SK-N-SH (cell line): ENCODE results near the gene VPS33B. TPM values are rescaled to one million over a fixed set of nuclear protein-coding genes. Genes with fewer than 3 reads are reported as not detected.

Experiments
- CTCF ChIA-PET: fragments of 300-600, 350-600 bp; formaldehyde crosslinking; extraction: SDS; loops from one replicate; lab custom pipeline; 2021; lab: Yijun Ruan, JAX
- POLR2A ChIA-PET: fragments of 350-600 bp; sonication (Branson Sonifier 250); formaldehyde crosslinking; extraction: SDS; loops from one replicate; lab custom pipeline; 2020; ENCODE audit warnings: antibody characterized with exemption, inconsistent platforms; lab: Yijun Ruan, JAX
- DNase-seq: peaks from one replicate; pipeline ENCODE4 v3.0.0; 2012
- H2AFZ ChIP-seq: fragments of 200-600 bp; sonication (generic); 2 replicates; pipeline ENCODE4 v1.8.1; 2016; ENCODE audit warnings: antibody characterized with exemption, mild to moderate bottlenecking, low read depth
- H3F3A ChIP-seq: fragments of 200-600 bp; sonication (generic); replicated peaks from 2 replicates; pipeline ENCODE3; 2016; ENCODE audit warnings: antibody characterized with exemption, mild to moderate bottlenecking; ENCODE audit not compliant: insufficient read depth
- H3K27ac ChIP-seq, 2 experiments: fragments of 200-500 bp in 1 of 2; fragments of 200-600 bp in 1 of 2; sonication (Bioruptor generic) in 1 of 2; sonication (generic), shearing (Covaris generic) in 1 of 2; 2 replicates each; pipeline versions ENCODE4 v1.5.1 to v1.6.1; 2014 to 2016; ENCODE audit warnings: low read depth in 2 of 2, inconsistent platforms in 1 of 2, low read length in 1 of 2, mild to moderate bottlenecking in 1 of 2, mixed read lengths in 1 of 2
- H3K27me3 ChIP-seq: fragments of 200-600 bp; sonication (generic), shearing (Covaris generic); 2 replicates; pipeline ENCODE4 v1.6.1; 2016; ENCODE audit warnings: mixed run types; ENCODE audit not compliant: insufficient read depth
- H3K36me3 ChIP-seq, 2 experiments: fragments of 200-500 bp in 1 of 2; fragments of 200-600 bp in 1 of 2; sonication (Bioruptor generic) in 1 of 2; sonication (generic) in 1 of 2; replicated peaks in 1 of 2; 2 replicates each; pipeline versions ENCODE3 to v1.5.1; 2014 to 2016; ENCODE audit warnings: low read length in 1 of 2, mild to moderate bottlenecking in 1 of 2; ENCODE audit not compliant: insufficient read depth in 2 of 2, control insufficient read depth in 1 of 2
- H3K4me1 ChIP-seq, 2 experiments: fragments of 200-500 bp in 1 of 2; fragments of 200-600 bp in 1 of 2; sonication (Bioruptor generic) in 1 of 2; sonication (generic), shearing (Covaris generic) in 1 of 2; 2 replicates each; pipeline versions ENCODE4 v1.5.1 to v1.6.1; 2014 to 2016; ENCODE audit warnings: low read depth in 1 of 2, low read length in 1 of 2, mixed run types in 1 of 2; ENCODE audit not compliant: insufficient read depth in 2 of 2, control insufficient read depth in 1 of 2
- H3K4me2 ChIP-seq: fragments of 200-600 bp; sonication (generic), shearing (Covaris generic); 2 replicates; pipeline ENCODE4 v1.6.1; 2017; ENCODE audit warnings: mixed run types
- H3K4me3 ChIP-seq, 2 experiments: fragments of 200-500 bp in 1 of 2; fragments of 200-600 bp in 1 of 2; sonication (Bioruptor generic) in 1 of 2; sonication (generic), shearing (Covaris generic) in 1 of 2; 2 replicates each; pipeline versions ENCODE4 v1.5.1 to v1.8.1; 2014 to 2016; ENCODE audit warnings: low read depth in 2 of 2, inconsistent platforms in 1 of 2, low read length in 1 of 2, mild to moderate bottlenecking in 1 of 2, mixed read lengths in 1 of 2, moderate library complexity in 1 of 2
- H3K79me2 ChIP-seq: fragments of 200-600 bp; sonication (generic); 2 replicates; pipeline ENCODE4 v1.8.1; 2017; ENCODE audit warnings: mild to moderate bottlenecking; ENCODE audit not compliant: insufficient read depth
- H3K9ac ChIP-seq: fragments of 200-600 bp; sonication (generic); 2 replicates; pipeline ENCODE4 v1.6.1; 2017; ENCODE audit warnings: mixed run types
- H3K9me2 ChIP-seq: fragments of 200-600 bp; sonication (generic); 2 replicates; pipeline ENCODE4 v1.6.1; 2017; ENCODE audit warnings: mixed run types
- H3K9me3 ChIP-seq: fragments of 200-600 bp; sonication (generic); 2 replicates; pipeline ENCODE4 v1.6.1; 2017; ENCODE audit warnings: mixed run types, mild to moderate bottlenecking, moderate library complexity
- H4K20me1 ChIP-seq: fragments of 200-600 bp; sonication (generic); 2 replicates; pipeline ENCODE4 v1.6.1; 2017; ENCODE audit warnings: mild to moderate bottlenecking, mixed run types; ENCODE audit not compliant: insufficient read depth
- ELF1 ChIP-seq: IDR thresholded peaks from 2 replicates; pipeline ENCODE4 v1.4.0; 2012
- FOSL2 ChIP-seq: IDR thresholded peaks from 2 replicates; pipeline ENCODE4 v1.4.0; 2012; ENCODE audit warnings: low read depth, mild to moderate bottlenecking, moderate library complexity, borderline replicate concordance
- IRF3 ChIP-seq: fragments of 150-350 bp; IDR thresholded peaks from 2 replicates; pipeline ENCODE4 v1.6.1; 2016; ENCODE audit warnings: mild to moderate bottlenecking, low read depth, low read length
- MAX ChIP-seq: IDR thresholded peaks from 2 replicates; pipeline ENCODE4 v1.4.0; 2012; ENCODE audit warnings: low read depth
- MEF2A ChIP-seq: IDR thresholded peaks from 2 replicates; pipeline ENCODE4 v1.4.0; 2012; ENCODE audit warnings: low read depth, borderline replicate concordance
- MXI1 ChIP-seq: IDR thresholded peaks from 2 replicates; pipeline ENCODE4 v1.6.1; 2012; ENCODE audit warnings: mild to moderate bottlenecking, low read depth, low read length, improper control_type of control experiment
- NFIC ChIP-seq: IDR thresholded peaks from 2 replicates; pipeline ENCODE4 v1.4.0; 2012; ENCODE audit warnings: borderline replicate concordance
- RCOR1 ChIP-seq: fragments of 150-350 bp; IDR thresholded peaks from 2 replicates; pipeline ENCODE4 v1.6.1; 2017; ENCODE audit warnings: antibody characterized with exemption, low read length
- REST ChIP-seq: IDR thresholded peaks from 2 replicates; pipeline ENCODE4 v1.6.1; 2012; ENCODE audit warnings: mild to moderate bottlenecking, low read depth, low read length, moderate library complexity
- RXRA ChIP-seq: IDR thresholded peaks from 2 replicates; pipeline ENCODE4 v1.4.0; 2012; ENCODE audit warnings: low read depth, mild to moderate bottlenecking, borderline replicate concordance
- SIN3A ChIP-seq: IDR thresholded peaks from 2 replicates; pipeline ENCODE4 v1.6.1; 2012; ENCODE audit warnings: low read depth, mild to moderate bottlenecking, low read length, moderate library complexity, borderline replicate concordance
- SMC3 ChIP-seq: IDR thresholded peaks from 2 replicates; pipeline ENCODE4 v1.6.1; 2012; ENCODE audit warnings: low read depth, low read length, improper control_type of control experiment
- TAF1 ChIP-seq: IDR thresholded peaks from 2 replicates; pipeline ENCODE4 v1.6.1; 2012; ENCODE audit warnings: low read depth, mild to moderate bottlenecking, low read length, moderate library complexity, borderline replicate concordance
- USF2 ChIP-seq: fragments of 150-350 bp; IDR thresholded peaks from 2 replicates; pipeline ENCODE4 v1.6.1; 2017; ENCODE audit warnings: antibody characterized with exemption, low read length, low read depth, borderline replicate concordance
- WGBS: methylation state at CpG from one replicate; pipeline ENCODE4 v1.1.6; 2017; ENCODE audit warnings: low lambda C conversion rate; 5-methylcytosine and 5-hydroxymethylcytosine counted together
- polyA plus RNA-seq, 3 experiments: library from polyadenylated mRNA; depleted of rRNA; stranded (reverse); fragments of >200 nt; gene quantifications; 2 replicates each; pipeline ENCODE4 v1.2.3, GENCODE V29; 2012
- TF ChIP-seq, protein P1 (sequence below): IDR thresholded peaks from 2 replicates; pipeline ENCODE4; 2012
- TF ChIP-seq, protein P2 (sequence below): IDR thresholded peaks from 2 replicates; pipeline ENCODE4 v1.4.0; 2012; ENCODE audit warnings: low read depth, borderline replicate concordance
- TF ChIP-seq, protein P3 (sequence below): IDR thresholded peaks from 2 replicates; pipeline ENCODE4 v1.4.0; 2012; ENCODE audit warnings: low read depth, borderline replicate concordance

VPS33B gene
- polyA plus RNA-seq, 1 of the 3 experiments (the other 2 are of a cell fraction), result 16.6 TPM

DNA sequence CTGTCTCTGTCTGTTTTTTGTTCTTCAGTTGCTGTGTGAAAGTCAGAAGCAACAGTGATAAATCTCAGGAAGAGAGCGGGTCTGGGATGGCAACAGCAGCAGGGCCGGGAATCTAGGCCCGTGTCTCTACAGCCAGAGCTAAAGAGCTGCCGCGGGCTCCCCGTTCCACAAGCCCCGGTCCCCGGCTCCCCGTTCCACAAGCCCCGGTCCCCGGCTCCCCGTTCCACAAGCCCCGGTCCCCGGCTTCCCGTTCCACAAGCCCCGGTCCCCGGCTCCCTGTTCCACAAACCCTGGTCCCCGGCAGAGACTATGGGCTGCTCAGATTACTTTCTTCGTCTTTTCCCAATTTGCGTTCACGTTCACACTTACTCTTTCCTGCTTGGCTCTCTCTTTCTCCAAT is 48.2 kb downstream of the VPS33B start:
- Histone ChIP-seq H3K36me3 (peaks cover 33 to 43% of the 10 kb centered on the region in 2 experiments), H2AFZ (no peak overlapping the region), H3K9me3 (no peaks in the 10 kb centered on the region), H3F3A (no peaks in the 10 kb centered on the region), H3K79me2 (peaks cover 7% of the 10 kb centered on the region), H3K9me2 (no peaks in the 10 kb centered on the region), H4K20me1 (no peaks in the 10 kb centered on the region), H3K4me2 (no peak overlapping the region), H3K4me1 (no peaks in the 10 kb centered on the region), H3K27ac (no peak overlapping the region), H3K9ac (no peak overlapping the region), H3K4me3 (no peak overlapping the region), H3K27me3 (no peaks in the 10 kb centered on the region)
- ChIA-PET CTCF (interaction anchor here (10.6 kb wide), 1 partner anchor 18 kb away, joined by 74 read pairs; the partner anchor contains the start of gene RCCD1), POLR2A (no interaction called here)
- 94% methylated on average over 21 of the region's 21 CpGs for WGBS
- no peak for DNase-seq
- TF ChIP-seq, protein P1, sequence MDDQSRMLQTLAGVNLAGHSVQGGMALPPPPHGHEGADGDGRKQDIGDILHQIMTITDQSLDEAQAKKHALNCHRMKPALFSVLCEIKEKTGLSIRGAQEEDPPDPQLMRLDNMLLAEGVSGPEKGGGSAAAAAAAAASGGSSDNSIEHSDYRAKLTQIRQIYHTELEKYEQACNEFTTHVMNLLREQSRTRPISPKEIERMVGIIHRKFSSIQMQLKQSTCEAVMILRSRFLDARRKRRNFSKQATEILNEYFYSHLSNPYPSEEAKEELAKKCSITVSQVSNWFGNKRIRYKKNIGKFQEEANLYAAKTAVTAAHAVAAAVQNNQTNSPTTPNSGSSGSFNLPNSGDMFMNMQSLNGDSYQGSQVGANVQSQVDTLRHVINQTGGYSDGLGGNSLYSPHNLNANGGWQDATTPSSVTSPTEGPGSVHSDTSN, result no peak
- TF ChIP-seq, protein P2, sequence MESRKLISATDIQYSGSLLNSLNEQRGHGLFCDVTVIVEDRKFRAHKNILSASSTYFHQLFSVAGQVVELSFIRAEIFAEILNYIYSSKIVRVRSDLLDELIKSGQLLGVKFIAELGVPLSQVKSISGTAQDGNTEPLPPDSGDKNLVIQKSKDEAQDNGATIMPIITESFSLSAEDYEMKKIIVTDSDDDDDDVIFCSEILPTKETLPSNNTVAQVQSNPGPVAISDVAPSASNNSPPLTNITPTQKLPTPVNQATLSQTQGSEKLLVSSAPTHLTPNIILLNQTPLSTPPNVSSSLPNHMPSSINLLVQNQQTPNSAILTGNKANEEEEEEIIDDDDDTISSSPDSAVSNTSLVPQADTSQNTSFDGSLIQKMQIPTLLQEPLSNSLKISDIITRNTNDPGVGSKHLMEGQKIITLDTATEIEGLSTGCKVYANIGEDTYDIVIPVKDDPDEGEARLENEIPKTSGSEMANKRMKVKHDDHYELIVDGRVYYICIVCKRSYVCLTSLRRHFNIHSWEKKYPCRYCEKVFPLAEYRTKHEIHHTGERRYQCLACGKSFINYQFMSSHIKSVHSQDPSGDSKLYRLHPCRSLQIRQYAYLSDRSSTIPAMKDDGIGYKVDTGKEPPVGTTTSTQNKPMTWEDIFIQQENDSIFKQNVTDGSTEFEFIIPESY, result no peak
- no peak for TF ChIP-seq MAX
- TF ChIP-seq RCOR1, result no peak
- TF ChIP-seq SIN3A, result no peak
- no peak for TF ChIP-seq SMC3
- TF ChIP-seq TAF1, result no peak
- no peak for TF ChIP-seq USF2
- TF ChIP-seq, protein P3, sequence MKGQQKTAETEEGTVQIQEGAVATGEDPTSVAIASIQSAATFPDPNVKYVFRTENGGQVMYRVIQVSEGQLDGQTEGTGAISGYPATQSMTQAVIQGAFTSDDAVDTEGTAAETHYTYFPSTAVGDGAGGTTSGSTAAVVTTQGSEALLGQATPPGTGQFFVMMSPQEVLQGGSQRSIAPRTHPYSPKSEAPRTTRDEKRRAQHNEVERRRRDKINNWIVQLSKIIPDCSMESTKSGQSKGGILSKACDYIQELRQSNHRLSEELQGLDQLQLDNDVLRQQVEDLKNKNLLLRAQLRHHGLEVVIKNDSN, result no peak
- TF ChIP-seq FOSL2, result no peak
- no peak for TF ChIP-seq IRF3
- TF ChIP-seq MXI1, result no peak
- TF ChIP-seq MEF2A, result no peak
- no peak for TF ChIP-seq ELF1
- no peak for TF ChIP-seq REST
- TF ChIP-seq RXRA, result no peak
- TF ChIP-seq NFIC, result no peak
